Skeletal muscle satellite cell (primary cell): ENCODE data around the gene SV2A.

Experiments
- H3K27me3 ChIP-seq: 2 replicates; pipeline ENCODE4 v1.7.0; 2013; ENCODE audit warnings: low read length; ENCODE audit not compliant: control insufficient read depth, insufficient read depth
- H3K36me3 ChIP-seq: 2 replicates; pipeline ENCODE4 v1.7.0; 2013; ENCODE audit warnings: mild to moderate bottlenecking, control low read depth, low read length; ENCODE audit not compliant: insufficient read depth
- H3K4me1 ChIP-seq: 2 replicates; pipeline ENCODE4 v1.7.0; 2013; ENCODE audit warnings: low read length; ENCODE audit not compliant: control insufficient read depth, insufficient read depth
- H3K4me2 ChIP-seq: 2 replicates; pipeline ENCODE4 v1.7.0; 2013; ENCODE audit warnings: mild to moderate bottlenecking, low read length
- H3K4me3 ChIP-seq: 2 replicates; pipeline ENCODE4 v1.7.0; 2013; ENCODE audit warnings: low read length
- H3K9ac ChIP-seq: 2 replicates; pipeline ENCODE4 v1.7.0; 2013; ENCODE audit warnings: mild to moderate bottlenecking, low read depth, low read length, moderate library complexity
- H3K9me3 ChIP-seq: replicated peaks from 2 replicates; pipeline ENCODE4 v1.7.0; 2013; ENCODE audit warnings: mild to moderate bottlenecking, control low read depth, low read length

The SV2A gene

DNA sequence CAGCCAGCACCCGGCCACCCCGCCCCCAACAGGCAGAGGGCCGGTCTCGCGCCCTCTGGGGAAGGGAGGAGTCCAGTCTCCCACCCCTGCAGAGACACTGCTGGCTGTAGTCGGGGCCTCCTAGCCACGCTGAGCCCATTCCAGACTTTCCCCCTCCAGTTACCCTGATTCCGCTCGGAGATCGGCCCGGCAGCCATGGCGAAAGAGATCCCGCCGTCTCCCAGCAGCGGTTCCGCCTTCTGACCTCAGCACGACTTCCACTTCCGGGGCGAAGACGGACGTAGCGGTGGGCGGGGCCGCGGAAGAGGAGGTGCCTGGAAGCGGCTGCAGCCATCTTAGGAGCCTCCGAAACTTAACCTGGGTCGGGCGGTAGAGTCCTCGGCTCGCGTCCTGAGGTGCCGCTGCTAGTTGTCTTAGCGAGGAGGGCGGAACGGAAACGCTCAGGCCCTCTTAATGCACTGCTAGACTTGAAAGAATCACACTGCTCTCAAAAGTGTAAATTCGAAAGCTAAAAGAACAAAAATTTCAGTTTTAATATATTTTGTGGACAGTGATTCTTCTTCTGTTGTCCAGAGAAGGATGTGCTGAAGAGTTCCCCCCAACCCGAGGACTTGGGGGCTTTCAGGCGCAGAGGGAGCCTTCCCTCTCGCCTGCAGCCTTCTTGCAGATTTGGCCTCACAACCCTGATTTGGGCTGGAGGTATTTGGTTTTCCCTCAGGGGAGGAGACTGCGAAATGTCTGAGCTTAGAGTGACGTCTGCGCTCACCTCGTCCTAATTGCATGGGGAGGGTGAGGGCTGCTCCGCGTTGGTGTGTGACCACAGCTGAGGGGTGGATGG, 10.1 kb upstream of the SV2A start, which contains the start of gene SF3B4:
Gene SF3B4 (minus strand): TSS at position 241 of the 838 bp plus-strand sequence. CDS start 44 bp downstream, at position 197.
- Histone ChIP-seq H3K4me3 (peak within 1 kb of the TSS; percentile 95), H3K36me3 (peaks cover 51% of the 10 kb centered on the region), H3K4me2 (peak within 1 kb of the TSS; percentile 95), H3K9me3 (no peaks in the 10 kb centered on the region), H3K4me1 (peaks cover 44% of the 10 kb centered on the region), H3K9ac (peak within 1 kb of the TSS; percentile 95), H3K27me3 (no peaks in the 10 kb centered on the region)

DNA sequence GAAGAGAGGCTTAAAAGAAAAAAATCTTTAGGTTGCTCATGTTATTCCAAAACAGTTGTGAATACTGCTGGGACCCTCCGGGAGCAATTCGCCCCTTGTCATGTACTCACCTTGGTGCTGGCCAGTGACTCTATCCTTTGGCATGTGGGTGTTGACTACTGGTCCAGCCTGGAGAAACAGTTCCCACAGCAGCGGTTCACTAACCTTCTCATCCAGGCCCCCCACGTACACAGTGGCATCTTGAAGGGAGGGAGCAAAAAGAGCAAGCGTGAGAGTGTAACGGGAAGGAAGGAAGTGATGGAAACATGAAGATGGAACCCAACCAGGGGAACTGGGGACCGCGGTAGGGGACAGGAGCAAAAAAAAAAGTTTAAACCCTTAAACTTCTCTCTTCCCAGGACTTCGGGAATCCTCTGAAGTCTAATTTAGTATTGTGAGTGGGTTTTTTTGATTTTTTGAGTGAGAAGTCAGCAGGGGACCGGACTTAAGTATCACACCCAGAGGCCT, 9.5 kb upstream of the SV2A start:
- H3K9me3 ChIP-seq: no peaks in the 10 kb centered on the region
- peaks cover 56% of the 10 kb centered on the region for H3K36me3 ChIP-seq
- H3K4me3 ChIP-seq: peak overlapping the region; percentile 95
- peak overlapping the region; percentile 95 for H3K4me2 ChIP-seq
- peak overlapping the region; percentile 95 for H3K9ac ChIP-seq
- no peaks in the 10 kb centered on the region for H3K27me3 ChIP-seq
- H3K4me1 ChIP-seq: peaks cover 44% of the 10 kb centered on the region

DNA sequence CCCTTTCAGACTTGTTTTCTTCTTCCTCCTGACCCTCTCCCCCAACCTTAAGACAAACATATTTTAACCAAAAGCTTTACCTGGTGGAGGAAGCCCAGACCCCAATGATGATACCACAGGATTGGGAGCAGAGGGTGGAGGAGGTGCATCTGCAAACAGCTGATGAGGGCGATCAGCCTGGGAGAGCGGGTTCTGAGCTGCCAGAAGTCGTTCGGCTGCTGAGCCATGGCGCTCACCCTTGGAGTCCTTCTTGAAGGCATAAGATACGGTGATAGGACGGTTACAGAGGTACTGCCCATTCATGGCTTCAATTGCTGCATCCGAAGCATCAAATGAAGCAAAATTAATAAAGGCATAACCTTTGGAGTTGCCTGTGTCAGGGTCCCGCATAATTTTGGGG, 8.7 kb upstream of the SV2A start:
- Histone ChIP-seq H3K27me3 (no peaks in the 10 kb centered on the region), H3K4me2 (peak overlapping the region; percentile 95), H3K36me3 (peaks cover 53% of the 10 kb centered on the region), H3K4me1 (peaks cover 38% of the 10 kb centered on the region), H3K9ac (peak overlapping the region; percentile 95), H3K4me3 (peak overlapping the region; percentile 95), H3K9me3 (no peaks in the 10 kb centered on the region)

DNA sequence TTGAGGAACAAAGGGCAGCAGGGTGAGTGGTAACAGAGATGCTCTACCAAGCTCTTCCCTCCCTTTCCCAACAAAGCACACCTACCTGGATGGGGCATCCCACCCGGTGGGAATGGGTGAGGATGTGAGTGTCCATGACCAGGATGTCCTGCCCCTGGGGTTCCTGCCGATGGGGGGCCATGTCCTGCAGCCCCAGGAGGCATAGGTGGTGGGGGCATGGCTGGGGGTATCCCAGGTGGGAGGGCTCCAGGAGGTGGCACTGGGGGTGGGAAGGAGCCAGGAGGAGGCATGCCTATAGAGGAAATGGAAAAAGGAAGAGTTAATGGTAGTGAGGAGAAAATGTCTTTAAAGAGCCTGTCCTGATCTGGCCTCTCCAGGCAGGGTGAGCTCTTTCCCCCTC, 8.1 kb upstream of the SV2A start:
- no peak overlapping the region for H3K9ac ChIP-seq
- peaks cover 53% of the 10 kb centered on the region for H3K36me3 ChIP-seq
- no peaks in the 10 kb centered on the region for H3K9me3 ChIP-seq
- H3K27me3 ChIP-seq: no peaks in the 10 kb centered on the region
- peaks cover 33% of the 10 kb centered on the region for H3K4me1 ChIP-seq
- H3K4me2 ChIP-seq: peak overlapping the region; percentile 95
- H3K4me3 ChIP-seq: no peak overlapping the region

DNA sequence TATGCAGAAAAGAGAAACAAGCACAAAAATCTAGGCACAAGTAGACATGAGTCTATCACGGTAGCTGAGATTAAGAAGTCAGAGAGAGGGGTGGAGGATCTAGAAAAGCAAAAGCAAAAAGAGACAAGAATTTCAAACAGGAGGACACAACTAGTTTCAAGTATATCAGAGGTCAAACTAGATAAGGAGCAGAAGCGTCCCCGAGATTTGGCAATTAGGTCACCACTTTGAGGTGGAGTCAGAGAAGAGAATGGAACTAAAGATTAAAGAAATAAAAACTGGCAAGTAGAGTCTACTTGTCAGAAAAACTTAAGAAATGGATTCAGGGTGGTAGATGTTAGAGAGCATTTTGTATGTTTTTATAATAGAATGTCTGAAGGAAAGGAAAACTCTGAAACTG, 7.7 kb upstream of the SV2A start:
- H3K9me3 ChIP-seq: no peaks in the 10 kb centered on the region
- H3K9ac ChIP-seq: no peak overlapping the region
- H3K4me3 ChIP-seq: no peak overlapping the region
- H3K27me3 ChIP-seq: no peaks in the 10 kb centered on the region
- peaks cover 53% of the 10 kb centered on the region for H3K36me3 ChIP-seq
- H3K4me2 ChIP-seq: no peak overlapping the region
- peaks cover 33% of the 10 kb centered on the region for H3K4me1 ChIP-seq

DNA sequence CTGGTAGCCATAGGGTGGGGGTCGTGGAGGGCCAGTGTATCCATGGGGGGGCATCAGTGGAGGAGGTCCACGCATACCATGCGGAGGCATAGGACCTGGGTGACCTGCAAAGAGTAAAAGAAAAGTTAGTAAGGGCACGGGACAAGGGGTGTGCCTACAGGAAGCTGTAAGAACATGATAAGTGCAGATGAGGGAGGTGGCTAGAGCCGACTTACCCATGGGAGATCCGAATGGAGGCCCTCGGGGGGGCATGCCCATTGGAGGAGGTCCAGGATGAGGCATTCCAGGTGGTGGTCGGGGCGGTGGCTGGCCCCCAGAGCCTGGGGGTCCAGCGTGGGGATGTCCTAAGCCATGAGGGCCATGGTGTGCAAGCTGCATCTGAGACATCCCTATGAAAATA, 6.0 kb upstream of the SV2A start:
- Histone ChIP-seq H3K36me3 (peaks cover 41% of the 10 kb centered on the region), H3K9me3 (no peaks in the 10 kb centered on the region), H3K4me3 (no peak overlapping the region), H3K9ac (no peak overlapping the region), H3K27me3 (no peaks in the 10 kb centered on the region), H3K4me1 (peaks cover 31% of the 10 kb centered on the region), H3K4me2 (no peak overlapping the region)

DNA sequence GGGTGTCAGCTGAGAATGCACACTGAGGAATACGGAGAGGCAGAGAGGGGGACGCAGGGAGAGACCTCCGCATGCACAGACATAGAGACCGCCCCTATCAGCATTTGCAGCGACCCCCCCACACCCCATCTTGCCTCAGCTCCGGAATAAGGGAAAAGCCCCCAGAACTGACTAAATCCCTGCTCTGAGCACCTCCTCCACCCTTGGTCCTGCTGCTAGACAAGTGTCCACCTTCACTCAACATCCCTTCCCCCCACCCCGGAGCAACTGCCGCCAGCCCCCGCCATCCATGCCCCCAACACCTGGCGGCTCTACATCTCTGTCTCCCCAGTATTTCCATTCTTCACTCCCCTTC, 769 bp downstream of the SV2A start:
- Histone ChIP-seq H3K4me3 (no peak overlapping the region), H3K4me2 (peak overlapping the region; percentile 82)

DNA sequence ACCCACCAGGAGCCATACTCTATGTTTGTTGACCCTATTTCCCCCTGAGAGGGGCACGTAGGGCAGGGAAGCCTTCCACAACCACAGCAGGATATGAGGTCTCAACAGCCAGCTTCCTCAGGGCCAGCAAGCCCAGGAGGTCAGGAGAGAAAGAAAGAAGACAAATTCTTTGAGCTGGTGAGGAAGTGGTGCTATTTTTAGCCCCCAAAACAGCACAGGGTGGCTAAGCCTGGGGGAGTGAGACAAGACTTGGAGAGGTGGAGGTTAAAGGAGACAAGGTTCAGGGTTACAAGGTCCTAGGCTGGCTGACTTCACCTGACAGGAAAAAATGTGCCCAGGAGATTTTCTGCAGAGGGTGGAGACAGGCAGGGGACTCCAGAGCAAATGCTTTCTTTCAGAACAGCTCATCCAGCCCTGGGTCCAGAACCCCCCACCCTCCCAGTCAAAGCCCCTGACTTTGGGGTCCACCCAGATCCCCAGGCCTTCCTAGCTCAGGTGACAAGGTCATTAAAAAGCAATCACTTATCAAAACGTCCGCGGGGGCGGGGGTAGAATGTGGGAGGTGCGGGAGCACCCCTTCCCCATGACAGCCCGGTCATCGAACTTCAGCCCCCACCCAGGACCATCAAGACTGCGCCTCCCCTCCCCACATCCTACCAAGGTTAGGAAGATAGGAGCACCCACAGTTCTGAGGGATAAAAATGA, 1.3 kb downstream of the SV2A start:
- H3K27me3 ChIP-seq: peaks cover 5% of the 10 kb centered on the region
- H3K9ac ChIP-seq: no peak overlapping the region
- H3K36me3 ChIP-seq: no peaks in the 10 kb centered on the region
- H3K4me3 ChIP-seq: no peak overlapping the region
- no peaks in the 10 kb centered on the region for H3K9me3 ChIP-seq
- H3K4me1 ChIP-seq: peaks cover 4% of the 10 kb centered on the region
- H3K4me2 ChIP-seq: no peak overlapping the region

More for the DNA sequence above, 769 bp downstream of the SV2A start:
- Histone ChIP-seq H3K9me3 (no peaks in the 10 kb centered on the region), H3K36me3 (no peaks in the 10 kb centered on the region), H3K9ac (no peak overlapping the region), H3K27me3 (peaks cover 5% of the 10 kb centered on the region), H3K4me1 (peaks cover 4% of the 10 kb centered on the region)

DNA sequence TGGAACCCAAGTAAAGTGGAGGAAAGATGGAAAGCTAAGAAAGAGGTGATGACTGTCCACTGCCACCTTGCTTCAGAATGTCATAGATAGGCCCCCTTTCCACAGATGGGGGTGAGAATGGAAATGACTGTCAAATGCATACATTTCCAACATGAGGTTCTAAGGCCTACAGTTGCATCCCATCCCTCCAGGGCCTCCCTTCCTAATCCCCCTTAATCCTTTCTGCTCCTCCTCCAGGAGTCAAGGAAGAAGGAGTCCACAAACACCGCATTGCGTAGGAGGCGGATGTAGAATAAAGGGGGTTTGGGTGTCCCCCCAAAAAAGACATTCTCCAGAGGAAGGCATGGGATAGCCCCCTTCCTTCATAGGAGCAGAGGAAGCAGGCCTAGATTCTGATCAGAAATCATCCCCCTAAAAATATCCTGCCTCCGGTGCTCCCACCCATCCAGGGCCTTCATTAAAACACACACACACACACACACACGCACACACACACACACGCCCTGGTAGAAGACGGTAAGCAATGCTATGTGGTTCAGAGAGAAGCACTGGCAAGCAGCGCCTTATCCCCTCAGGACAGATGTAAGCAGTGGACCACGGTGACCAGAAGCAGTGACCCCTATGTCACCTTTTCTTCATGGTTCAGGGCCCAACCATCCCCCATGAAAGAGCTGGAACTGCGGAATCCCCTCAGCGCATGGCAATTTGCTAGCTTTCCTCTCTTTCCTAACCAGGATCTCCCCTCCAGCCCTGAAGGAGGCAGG, 2.0 kb downstream of the SV2A start:
- Histone ChIP-seq H3K4me3 (no peak overlapping the region), H3K9ac (no peak overlapping the region), H3K27me3 (peaks cover 5% of the 10 kb centered on the region), H3K4me1 (peaks cover 4% of the 10 kb centered on the region), H3K4me2 (no peak overlapping the region), H3K9me3 (no peaks in the 10 kb centered on the region), H3K36me3 (no peaks in the 10 kb centered on the region)

DNA sequence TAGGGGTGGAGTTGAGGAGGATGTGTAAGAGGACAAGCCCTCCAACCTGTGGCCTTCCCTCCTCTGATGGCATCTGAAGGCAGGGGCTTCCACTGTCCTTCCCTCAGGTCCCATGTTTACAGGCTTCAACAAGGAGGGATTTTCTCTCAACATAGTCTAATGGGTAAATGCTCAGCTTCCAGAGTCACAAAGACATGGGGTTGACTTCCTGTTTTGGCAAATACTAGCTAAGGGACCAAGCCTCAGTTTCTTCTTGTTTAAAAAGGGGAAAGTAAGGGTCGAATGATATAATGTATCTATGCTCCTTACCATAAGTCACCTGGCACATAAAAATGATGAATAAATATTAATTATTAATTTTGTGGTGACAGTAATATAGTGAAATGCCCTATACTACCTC, 3.1 kb downstream of the SV2A start:
- Histone ChIP-seq H3K4me2 (no peak overlapping the region), H3K9me3 (no peaks in the 10 kb centered on the region), H3K4me1 (peaks cover 4% of the 10 kb centered on the region), H3K4me3 (no peak overlapping the region), H3K27me3 (peaks cover 5% of the 10 kb centered on the region), H3K9ac (no peak overlapping the region), H3K36me3 (no peaks in the 10 kb centered on the region)

DNA sequence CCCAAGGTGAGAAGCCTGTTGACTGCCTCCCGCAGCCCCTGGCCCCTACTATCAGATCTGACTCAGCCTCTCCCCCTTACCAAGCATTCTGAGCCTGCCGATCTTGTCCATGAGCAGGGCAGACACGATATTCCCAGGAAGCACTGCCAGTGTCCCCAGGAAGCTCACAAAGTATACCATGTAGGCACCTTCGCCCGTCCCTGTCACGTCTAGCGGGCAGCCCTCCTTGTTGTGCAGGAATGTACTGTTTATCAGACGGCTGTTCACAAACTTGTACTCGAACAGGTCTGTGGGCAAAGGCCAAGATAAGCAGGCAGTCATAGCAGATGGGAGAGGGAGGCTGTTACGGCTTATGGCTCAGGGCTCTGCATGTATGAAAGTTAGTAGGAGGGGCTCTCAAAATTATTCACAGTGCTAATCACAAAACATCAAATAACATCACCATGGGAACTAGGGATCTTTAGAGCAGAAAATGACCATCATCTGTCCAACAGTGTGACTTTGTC, 11.0 kb downstream of the SV2A start:
- Histone ChIP-seq H3K9ac (no peak overlapping the region), H3K9me3 (no peaks in the 10 kb centered on the region), H3K36me3 (no peaks in the 10 kb centered on the region), H3K4me2 (no peak overlapping the region), H3K27me3 (no peaks in the 10 kb centered on the region), H3K4me1 (no peaks in the 10 kb centered on the region), H3K4me3 (no peak overlapping the region)
